ENCODE measurements around the gene ZNF653.

GRCh38 chr19:11483366-11484111 is 22.1 kb downstream of the ZNF653 start:
- TF ChIP-seq EZH2 (IDR thresholded peaks at IDR 0.05; ENCODE audit: borderline replicate concordance, low read depth, low read length) (no peak), CBFB (CRISPR knock-in tag; IDR thresholded peaks at IDR 0.05) (no peak), ARID1B (IDR thresholded peaks at IDR 0.05) (no peak), NR2C2 (CRISPR knock-in tag; IDR thresholded peaks at IDR 0.05) (no peak), NR2C2 (tag; IDR thresholded peaks at IDR 0.05) (no peak), CTCF (IDR thresholded peaks at IDR 0.05 in 2 of 3, conservative IDR thresholded peaks at IDR 0.05 in 1 of 3; ENCODE audit: insufficient read depth in 2 of 3, low read depth in 1 of 3, low read length in 3 of 3) (no peak), ZNF121 (CRISPR knock-in tag; conservative IDR thresholded peaks at IDR 0.05) (no peak), SIN3B (IDR thresholded peaks at IDR 0.05; ENCODE audit: low read depth) (no peak), MAZ (CRISPR knock-in tag; conservative IDR thresholded peaks at IDR 0.05 in 1 of 2, IDR thresholded peaks at IDR 0.05 in 1 of 2) (no peak), MYC (IDR thresholded peaks at IDR 0.05; ENCODE audit: low read depth, low read length) (no peak), MYC (CRISPR knock-in tag; IDR thresholded peaks at IDR 0.05; ENCODE audit: borderline replicate concordance, low read depth) (no peak), ZNF12 (CRISPR knock-in tag; IDR thresholded peaks at IDR 0.05) (no peak), HDAC2 (IDR thresholded peaks at IDR 0.05) (no peak)

All from K562 (cell line).